OCI-LY3 (cell line): ENCODE measurements around the gene CST5.

ENCODE experiments used
- CTCF ChIP-seq: fragments of 200-600, 300-600 bp; sonication (generic); IDR thresholded peaks from 2 replicates; pipeline ENCODE4 v1.5.1; 2014; ENCODE audit warnings: antibody characterized with exemption, low read length, low read depth
- EZH2phosphoT487 ChIP-seq: fragments of 200-600 bp; shearing (Covaris generic); IDR thresholded peaks from 2 replicates; pipeline ENCODE4 v1.6.1; 2018; ENCODE audit warnings: antibody characterized with exemption, mixed run types, low read depth

GRCh38 chr20:23887856-23888255 is 8.3 kb upstream of the CST5 start:
- no peak for TF ChIP-seq CTCF
- TF ChIP-seq EZH2phosphoT487 = no peak
